ENCODE data around the gene TIGAR.

Gene TIGAR

GRCh38 chr12:4308334-4308950 is 12.6 kb upstream of the TIGAR start:
- H2AFZ ChIP-seq (ENCODE audit: low read depth, low read length, severe bottlenecking): no peak overlapping the region
- TF ChIP-seq, protein P1, sequence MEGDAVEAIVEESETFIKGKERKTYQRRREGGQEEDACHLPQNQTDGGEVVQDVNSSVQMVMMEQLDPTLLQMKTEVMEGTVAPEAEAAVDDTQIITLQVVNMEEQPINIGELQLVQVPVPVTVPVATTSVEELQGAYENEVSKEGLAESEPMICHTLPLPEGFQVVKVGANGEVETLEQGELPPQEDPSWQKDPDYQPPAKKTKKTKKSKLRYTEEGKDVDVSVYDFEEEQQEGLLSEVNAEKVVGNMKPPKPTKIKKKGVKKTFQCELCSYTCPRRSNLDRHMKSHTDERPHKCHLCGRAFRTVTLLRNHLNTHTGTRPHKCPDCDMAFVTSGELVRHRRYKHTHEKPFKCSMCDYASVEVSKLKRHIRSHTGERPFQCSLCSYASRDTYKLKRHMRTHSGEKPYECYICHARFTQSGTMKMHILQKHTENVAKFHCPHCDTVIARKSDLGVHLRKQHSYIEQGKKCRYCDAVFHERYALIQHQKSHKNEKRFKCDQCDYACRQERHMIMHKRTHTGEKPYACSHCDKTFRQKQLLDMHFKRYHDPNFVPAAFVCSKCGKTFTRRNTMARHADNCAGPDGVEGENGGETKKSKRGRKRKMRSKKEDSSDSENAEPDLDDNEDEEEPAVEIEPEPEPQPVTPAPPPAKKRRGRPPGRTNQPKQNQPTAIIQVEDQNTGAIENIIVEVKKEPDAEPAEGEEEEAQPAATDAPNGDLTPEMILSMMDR (IDR thresholded peaks at IDR 0.05; ENCODE audit: insufficient read depth, low read length, poor library complexity, severe bottlenecking): no peak
- TF ChIP-seq EZH2phosphoT487 (conservative IDR thresholded peaks at IDR 0.05; ENCODE audit: low read length): no peak
- no peak overlapping the region for H3K9ac ChIP-seq (ENCODE audit: low read length)
- H3K9me3 ChIP-seq (ENCODE audit: insufficient read depth, low read length): no peaks in the 10 kb centered on the region
- H3K4me3 ChIP-seq (ENCODE audit: insufficient read depth, low read length, poor library complexity, severe bottlenecking): no peak overlapping the region
- H3K9me2 ChIP-seq (replicated peaks; ENCODE audit: insufficient read depth, low read length): no peaks in the 10 kb centered on the region
- no peak overlapping the region for H3K4me2 ChIP-seq (ENCODE audit: low read depth, low read length, poor library complexity, severe bottlenecking)
- no peaks in the 10 kb centered on the region for H3K79me2 ChIP-seq (ENCODE audit: insufficient read depth, low read length)
- no peaks in the 10 kb centered on the region for H3F3A ChIP-seq (ENCODE audit: insufficient read depth)
- H3K27me3 ChIP-seq (ENCODE audit: low read length): no peaks in the 10 kb centered on the region
- no peaks in the 10 kb centered on the region for H3K36me3 ChIP-seq (ENCODE audit: low read length)
- H4K20me1 ChIP-seq (ENCODE audit: low read depth, low read length): no peaks in the 10 kb centered on the region
- H3K27ac ChIP-seq (ENCODE audit: low read depth, low read length): no peak overlapping the region

- Histone ChIP-seq H3K9ac (ENCODE audit: low read length) (no peak overlapping the region), H3K4me2 (ENCODE audit: low read depth, low read length, poor library complexity, severe bottlenecking) (no peak overlapping the region)
These were observed 9.2 kb upstream of the TIGAR start for GRCh38 chr12:4311776-4312175.

DNA sequence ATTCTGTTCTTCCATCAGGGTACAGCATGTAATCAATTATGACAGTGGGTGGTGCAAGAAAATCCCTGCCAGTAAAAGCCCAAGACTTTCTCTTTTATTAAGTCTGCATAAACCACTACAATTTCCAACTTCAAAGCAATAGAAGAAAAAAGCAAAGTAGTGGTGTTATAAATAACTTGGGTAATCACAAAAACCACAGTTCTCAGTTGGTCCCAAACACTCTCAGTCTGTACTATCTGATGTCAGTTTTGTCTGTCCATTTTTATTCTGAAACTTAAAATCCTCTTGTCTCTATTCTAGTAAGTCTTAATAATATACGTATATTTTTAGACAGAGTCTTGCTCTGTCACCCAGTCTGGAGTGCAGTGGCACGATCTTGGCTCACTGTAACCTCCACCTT is 8.8 kb upstream of the TIGAR start:
- Histone ChIP-seq H2AFZ (ENCODE audit: low read depth, low read length, severe bottlenecking) (no peak overlapping the region), H3K27ac (ENCODE audit: low read depth, low read length) (no peak overlapping the region), H4K20me1 (ENCODE audit: low read depth, low read length) (no peaks in the 10 kb centered on the region), H3K9ac (ENCODE audit: low read length) (no peak overlapping the region), H3K4me3 (ENCODE audit: insufficient read depth, low read length, poor library complexity, severe bottlenecking) (no peak overlapping the region), H3K36me3 (ENCODE audit: low read length) (no peaks in the 10 kb centered on the region), H3K9me3 (ENCODE audit: insufficient read depth, low read length) (no peaks in the 10 kb centered on the region), H3K4me2 (ENCODE audit: low read depth, low read length, poor library complexity, severe bottlenecking) (no peak overlapping the region), H3K79me2 (ENCODE audit: insufficient read depth, low read length) (no peaks in the 10 kb centered on the region), H3K9me2 (replicated peaks; ENCODE audit: insufficient read depth, low read length) (no peaks in the 10 kb centered on the region), H3K27me3 (ENCODE audit: low read length) (no peaks in the 10 kb centered on the region), H3F3A (ENCODE audit: insufficient read depth) (no peaks in the 10 kb centered on the region)
- TF ChIP-seq EZH2phosphoT487 (conservative IDR thresholded peaks at IDR 0.05; ENCODE audit: low read length): no peak
- TF ChIP-seq, protein P1 (IDR thresholded peaks at IDR 0.05; ENCODE audit: insufficient read depth, low read length, poor library complexity, severe bottlenecking): no peak

More at GRCh38 chr12:4311776-4312175, 9.2 kb upstream of the TIGAR start:
- no peaks in the 10 kb centered on the region for H3K9me3 ChIP-seq (ENCODE audit: insufficient read depth, low read length)
- no peaks in the 10 kb centered on the region for H3F3A ChIP-seq (ENCODE audit: insufficient read depth)
- H4K20me1 ChIP-seq (ENCODE audit: low read depth, low read length): no peaks in the 10 kb centered on the region
- no peak overlapping the region for H3K27ac ChIP-seq (ENCODE audit: low read depth, low read length)
- H3K27me3 ChIP-seq (ENCODE audit: low read length): no peaks in the 10 kb centered on the region
- no peaks in the 10 kb centered on the region for H3K36me3 ChIP-seq (ENCODE audit: low read length)
- H3K79me2 ChIP-seq (ENCODE audit: insufficient read depth, low read length): no peaks in the 10 kb centered on the region
- H3K4me3 ChIP-seq (ENCODE audit: insufficient read depth, low read length, poor library complexity, severe bottlenecking): no peak overlapping the region
- TF ChIP-seq, protein P1 (IDR thresholded peaks at IDR 0.05; ENCODE audit: insufficient read depth, low read length, poor library complexity, severe bottlenecking): no peak
- no peak for TF ChIP-seq EZH2phosphoT487 (conservative IDR thresholded peaks at IDR 0.05; ENCODE audit: low read length)
- no peak overlapping the region for H2AFZ ChIP-seq (ENCODE audit: low read depth, low read length, severe bottlenecking)
- no peaks in the 10 kb centered on the region for H3K9me2 ChIP-seq (replicated peaks; ENCODE audit: insufficient read depth, low read length)
